Mononuclear cell (primary cell): ENCODE results near the gene MRGPRX2. TPM values are rescaled to one million over a fixed set of nuclear protein-coding genes. Genes with fewer than 3 reads are reported as not detected.

ENCODE experiments used
- H3K27me3 ChIP-seq: 2 replicates; pipeline ENCODE4 v1.6.0; 2011; ENCODE audit warnings: low read length, control low read depth; ENCODE audit not compliant: insufficient read depth
- H3K4me1 ChIP-seq: 2 replicates; pipeline ENCODE4 v1.5.1; 2011; ENCODE audit warnings: mild to moderate bottlenecking, low read length, control low read depth; ENCODE audit not compliant: insufficient read depth
- H3K4me3 ChIP-seq: 2 replicates; pipeline ENCODE4 v1.5.1; 2011; ENCODE audit warnings: mild to moderate bottlenecking, low read length, moderate library complexity
- H3K9me3 ChIP-seq: 2 replicates; pipeline ENCODE4 v1.5.1; 2011; ENCODE audit warnings: low read depth, mild to moderate bottlenecking, control low read depth, low read length
- total RNA-seq: library from RNA; depleted of rRNA; stranded (reverse); fragments of >200 nt; gene quantifications from one replicate; pipeline ENCODE4 v1.2.3, GENCODE V29; 2012

The MRGPRX2 gene
- total RNA-seq, 1 donor: not detected

GRCh38 chr11:19050281-19050680, 10.2 kb downstream of the MRGPRX2 start:
- Histone ChIP-seq H3K4me3 (no peak overlapping the region), H3K4me1 (no peaks in the 10 kb centered on the region), H3K9me3 (no peaks in the 10 kb centered on the region), H3K27me3 (peaks cover 5% of the 10 kb centered on the region)

GRCh38 chr11:19049351-19049750, 11.2 kb downstream of the MRGPRX2 start:
- H3K27me3 ChIP-seq: peaks cover 5% of the 10 kb centered on the region
- H3K9me3 ChIP-seq: no peaks in the 10 kb centered on the region
- H3K4me3 ChIP-seq: no peak overlapping the region
- H3K4me1 ChIP-seq: no peaks in the 10 kb centered on the region

- Histone ChIP-seq H3K4me3 (no peak overlapping the region), H3K27me3 (peaks cover 5% of the 10 kb centered on the region), H3K9me3 (no peaks in the 10 kb centered on the region), H3K4me1 (no peaks in the 10 kb centered on the region)
Observed at GRCh38 chr11:19040051-19040450, 20.5 kb downstream of the MRGPRX2 start.

GRCh38 chr11:19039409-19039808, 21.1 kb downstream of the MRGPRX2 start:
- no peaks in the 10 kb centered on the region for H3K4me1 ChIP-seq
- no peak overlapping the region for H3K4me3 ChIP-seq
- peaks cover 5% of the 10 kb centered on the region for H3K27me3 ChIP-seq
- no peaks in the 10 kb centered on the region for H3K9me3 ChIP-seq

- no peaks in the 10 kb centered on the region for H3K9me3 ChIP-seq
- H3K27me3 ChIP-seq: no peaks in the 10 kb centered on the region
- H3K4me3 ChIP-seq: no peak overlapping the region
- H3K4me1 ChIP-seq: no peaks in the 10 kb centered on the region
Observed at GRCh38 chr11:19032990-19033389, 27.5 kb downstream of the MRGPRX2 start.

- Histone ChIP-seq H3K27me3 (peaks cover 10% of the 10 kb centered on the region), H3K4me3 (no peak overlapping the region), H3K9me3 (no peaks in the 10 kb centered on the region), H3K4me1 (no peaks in the 10 kb centered on the region)
Observed at GRCh38 chr11:19027829-19028595, 32.5 kb downstream of the MRGPRX2 start.

GRCh38 chr11:19026862-19027261, 33.7 kb downstream of the MRGPRX2 start:
- H3K4me3 ChIP-seq: no peak overlapping the region
- H3K9me3 ChIP-seq: no peaks in the 10 kb centered on the region
- no peaks in the 10 kb centered on the region for H3K4me1 ChIP-seq
- H3K27me3 ChIP-seq: peaks cover 10% of the 10 kb centered on the region

GRCh38 chr11:19025481-19026406, 34.8 kb downstream of the MRGPRX2 start:
- Histone ChIP-seq H3K4me3 (no peak overlapping the region), H3K27me3 (peaks cover 10% of the 10 kb centered on the region), H3K4me1 (no peaks in the 10 kb centered on the region), H3K9me3 (no peaks in the 10 kb centered on the region)

- H3K4me3 ChIP-seq: no peak overlapping the region
- no peaks in the 10 kb centered on the region for H3K9me3 ChIP-seq
- peaks cover 9% of the 10 kb centered on the region for H3K27me3 ChIP-seq
- no peaks in the 10 kb centered on the region for H3K4me1 ChIP-seq
Observed at GRCh38 chr11:19020831-19021230, 39.7 kb downstream of the MRGPRX2 start.

GRCh38 chr11:19018901-19019300, 41.6 kb downstream of the MRGPRX2 start:
- no peaks in the 10 kb centered on the region for H3K9me3 ChIP-seq
- no peak overlapping the region for H3K4me3 ChIP-seq
- peaks cover 4% of the 10 kb centered on the region for H3K27me3 ChIP-seq
- no peaks in the 10 kb centered on the region for H3K4me1 ChIP-seq

- no peak overlapping the region for H3K4me3 ChIP-seq
- H3K9me3 ChIP-seq: no peaks in the 10 kb centered on the region
- no peaks in the 10 kb centered on the region for H3K27me3 ChIP-seq
- H3K4me1 ChIP-seq: no peaks in the 10 kb centered on the region
Observed at GRCh38 chr11:19013181-19013857, 47.2 kb downstream of the MRGPRX2 start.

- Histone ChIP-seq H3K4me3 (no peak overlapping the region), H3K27me3 (no peaks in the 10 kb centered on the region), H3K4me1 (no peaks in the 10 kb centered on the region), H3K9me3 (no peaks in the 10 kb centered on the region)
Observed at GRCh38 chr11:19012636-19013035, 47.9 kb downstream of the MRGPRX2 start.
